ENCODE results near the gene LRRC51. TPM values are rescaled to one million over a fixed set of nuclear protein-coding genes. Genes with fewer than 3 reads are reported as not detected.

Gene LRRC51
- polyA plus RNA-seq, 6 donors from 2014 or later = 1.6 to 6.2 (median 3.2) TPM

DNA sequence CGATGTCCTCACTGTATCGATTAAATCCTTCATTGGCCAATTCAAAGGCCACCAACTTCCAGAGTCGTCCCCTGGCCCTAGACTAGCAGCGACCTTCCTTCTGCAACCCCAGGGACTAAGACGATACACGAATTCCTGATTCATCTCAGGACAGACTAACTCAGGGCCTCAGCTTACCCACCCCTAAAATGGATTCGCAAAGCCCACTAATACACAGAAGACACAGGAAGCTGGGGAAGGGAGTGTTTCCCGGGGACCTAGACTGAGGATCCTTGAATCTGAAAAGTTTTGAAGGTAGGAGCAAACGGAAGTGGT lies 21.9 kb downstream of the LRRC51 start:
- ATAC-seq (ENCODE audit: low read depth in 2 of 2) (peak in 1 of 2 donors; percentile 1), DNase-seq (no peak)
- peaks cover 0 to 3% (median 0%) of the 10 kb centered on the region in 7 donors for H3K9me3 Mint-ChIP-seq
- H3K27ac Mint-ChIP-seq = peak overlapping the region; percentile 91 to 98 (median 96)
- no peaks in the 10 kb centered on the region for H3K27me3 Mint-ChIP-seq
- peak overlapping the region; percentile 78 to 97 (median 94) for H3K4me3 Mint-ChIP-seq
- H3K36me3 Mint-ChIP-seq = peaks cover 5 to 7% of the 10 kb centered on the region in 2 donors
- peaks cover 43 to 55% (median 48%) of the 10 kb centered on the region in 3 donors for H3K4me1 Mint-ChIP-seq

DNA sequence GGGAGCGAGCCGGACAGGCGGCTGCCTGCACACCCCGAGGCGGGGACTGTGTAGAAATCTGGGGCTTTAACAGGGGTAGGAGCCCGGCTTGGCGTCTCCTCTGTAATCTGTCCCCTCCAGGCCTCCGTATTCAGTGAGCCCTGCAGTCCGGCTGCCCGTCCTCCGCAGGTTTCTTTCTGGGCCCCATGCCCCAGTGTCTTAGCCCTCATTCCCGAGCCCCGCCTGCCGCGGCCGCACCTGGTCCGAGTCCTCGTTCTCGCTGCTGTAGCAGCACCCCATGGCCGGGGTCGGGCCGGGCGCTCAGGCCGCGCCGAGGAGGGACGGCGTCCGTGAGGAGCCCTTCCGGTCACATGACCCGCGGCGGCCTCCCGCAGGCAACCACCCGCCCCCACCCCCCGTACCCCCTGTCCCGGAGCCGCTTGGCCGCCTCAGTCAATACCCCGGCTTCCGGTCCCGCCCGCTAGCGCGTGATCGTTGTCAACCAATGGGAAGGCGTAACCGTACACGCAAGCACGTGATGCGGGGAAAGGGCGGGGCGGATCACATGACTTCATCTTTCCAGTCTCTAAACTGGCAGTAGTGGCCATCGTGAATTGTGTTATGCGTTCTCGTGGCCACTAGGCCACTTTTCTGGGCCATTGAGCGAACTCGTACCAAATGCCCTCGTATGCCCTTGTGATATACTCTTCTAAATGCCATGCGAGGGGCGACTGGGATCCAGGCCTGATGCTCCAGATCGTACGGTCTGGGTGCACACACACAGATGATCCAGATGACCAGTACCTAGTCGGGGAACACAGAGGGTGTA lies 22.5 kb downstream of the LRRC51 start, which contains the start of gene LAMTOR1:
LAMTOR1 (minus strand) TSS at position 352 of the 808 bp plus-strand sequence; CDS start at position 279, 73 bp downstream.
- Mint-ChIP-seq H3K36me3 (peaks cover 1 to 5% of the 10 kb centered on the region in 2 donors), H3K4me1 (peaks cover 38 to 50% (median 45%) of the 10 kb centered on the region in 3 donors), H3K4me3 (peak within 1 kb of the TSS; percentile 78 to 97 (median 94)), H3K27ac (peak within 1 kb of the TSS; percentile 91 to 98 (median 98)), H3K27me3 (no peaks in the 10 kb centered on the region), H3K9me3 (peaks cover 0 to 3% (median 0%) of the 10 kb centered on the region in 7 donors)
- DNase-seq (peak; percentile 97), ATAC-seq (ENCODE audit: low read depth in 2 of 2) (peak; percentile 98)

- H3K9me3 Mint-ChIP-seq = peaks cover 0 to 3% (median 0%) of the 10 kb centered on the region in 7 donors
These were observed 23.1 kb downstream of the LRRC51 start for GRCh38 chr11:72103754-72104167.

DNA sequence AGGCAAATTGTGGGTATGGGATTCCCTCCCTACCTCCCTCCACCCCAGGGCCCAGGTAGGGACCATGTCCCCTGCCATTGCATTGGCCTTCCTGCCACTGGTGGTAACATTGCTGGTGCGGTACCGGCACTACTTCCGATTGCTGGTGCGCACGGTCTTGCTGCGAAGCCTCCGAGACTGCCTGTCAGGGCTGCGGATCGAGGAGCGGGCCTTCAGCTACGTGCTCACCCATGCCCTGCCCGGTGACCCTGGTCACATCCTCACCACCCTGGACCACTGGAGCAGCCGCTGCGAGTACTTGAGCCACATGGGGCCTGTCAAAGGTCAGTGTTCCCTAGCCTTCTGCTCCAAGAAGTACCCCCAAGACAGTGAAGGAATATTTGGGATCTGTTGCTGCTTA lies 25.2 kb downstream of the LRRC51 start, which contains the start of gene TOMT:
TOMT (plus strand) TSS at position 37 of the 400 bp plus-strand sequence; CDS start at position 65, 28 bp downstream.
- H3K4me1 Mint-ChIP-seq = peaks cover 34 to 48% (median 39%) of the 10 kb centered on the region in 3 donors
- no peak for ATAC-seq (ENCODE audit: low read depth in 2 of 2)
- H3K4me3 Mint-ChIP-seq = peak within 1 kb of the TSS in 4 of 8 donors; percentile 6 to 91 (median 46)
- peaks cover 0 to 3% (median 0%) of the 10 kb centered on the region in 7 donors for H3K9me3 Mint-ChIP-seq
- H3K27me3 Mint-ChIP-seq = no peaks in the 10 kb centered on the region
- DNase-seq = no peak
- H3K36me3 Mint-ChIP-seq = peaks cover 5 to 8% of the 10 kb centered on the region in 2 donors
- peak within 1 kb of the TSS in 4 of 6 donors; percentile 49 to 91 (median 80) for H3K27ac Mint-ChIP-seq

More at GRCh38 chr11:72103754-72104167, 23.1 kb downstream of the LRRC51 start:
- ATAC-seq (ENCODE audit: low read depth in 2 of 2) (no peak), DNase-seq (no peak)
- peaks cover 0 to 5% of the 10 kb centered on the region in 2 donors for H3K36me3 Mint-ChIP-seq
- no peaks in the 10 kb centered on the region for H3K27me3 Mint-ChIP-seq
- H3K4me1 Mint-ChIP-seq = peaks cover 38 to 49% (median 45%) of the 10 kb centered on the region in 3 donors
- peak overlapping the region; percentile 91 to 98 (median 98) for H3K27ac Mint-ChIP-seq
- H3K4me3 Mint-ChIP-seq = peak overlapping the region; percentile 78 to 97 (median 94)

GRCh38 chr11:72111300-72112142 lies 30.9 kb downstream of the LRRC51 start:
- peak overlapping the region; percentile 98 to 100 (median 98) for H3K27ac Mint-ChIP-seq
- no peak for ATAC-seq (ENCODE audit: low read depth in 2 of 2)
- peaks cover 5 to 19% of the 10 kb centered on the region in 2 donors for H3K36me3 Mint-ChIP-seq
- no peak for DNase-seq
- peaks cover 0 to 7% (median 0%) of the 10 kb centered on the region in 7 donors for H3K9me3 Mint-ChIP-seq
- H3K4me3 Mint-ChIP-seq = peak overlapping the region; percentile 89 to 100 (median 96)
- H3K27me3 Mint-ChIP-seq = peaks cover 12 to 15% (median 13%) of the 10 kb centered on the region in 3 donors
- peaks cover 31 to 35% (median 31%) of the 10 kb centered on the region in 3 donors for H3K4me1 Mint-ChIP-seq

DNA sequence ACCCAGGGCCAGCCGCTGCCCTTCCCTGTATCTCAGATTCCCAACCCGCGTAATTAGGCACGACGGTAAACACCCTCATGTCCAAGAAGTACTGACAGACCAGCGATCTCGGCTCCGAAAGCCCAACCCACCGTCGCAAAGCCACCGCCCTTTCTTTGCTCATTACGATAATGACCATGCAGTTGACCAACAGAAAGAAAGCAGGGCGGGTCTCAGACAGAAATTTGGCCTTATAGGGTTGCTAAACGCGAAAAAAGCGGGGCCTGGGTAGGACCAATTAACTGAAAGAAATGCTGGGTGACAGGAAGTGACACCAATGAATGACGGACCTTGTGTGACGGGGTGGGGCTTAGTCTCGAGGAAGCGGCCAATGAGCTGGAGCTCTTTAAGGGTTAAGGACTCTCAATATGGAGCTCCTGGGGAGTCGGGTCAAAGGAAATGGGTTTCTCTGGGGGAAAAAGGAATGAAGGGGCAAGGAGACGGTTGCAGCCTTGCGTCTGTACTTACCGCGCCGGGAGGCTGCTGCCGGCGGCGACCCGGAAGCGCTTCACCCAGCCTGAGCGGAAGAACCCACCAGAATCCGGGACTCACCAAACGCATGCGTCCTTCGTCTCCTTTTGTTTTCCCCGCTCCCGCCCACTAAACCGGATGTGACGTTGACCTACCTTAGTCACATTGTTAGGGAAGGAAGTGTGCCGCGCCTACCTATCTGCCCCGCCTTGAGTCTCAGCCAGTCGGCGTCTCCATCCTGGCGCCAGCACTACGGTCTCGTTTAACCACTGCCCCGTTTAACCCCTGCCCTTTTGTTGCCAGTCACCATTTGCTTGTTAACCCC lies 31.7 kb downstream of the LRRC51 start, which contains the start of gene ANAPC15:
ANAPC15 (minus strand) TSS at position 553 of the 835 bp plus-strand sequence. CDS start 1,419 bp downstream, outside the sequence.
- Mint-ChIP-seq H3K27me3 (peaks cover 15 to 24% (median 21%) of the 10 kb centered on the region in 3 donors), H3K9me3 (peaks cover 0 to 7% (median 0%) of the 10 kb centered on the region in 7 donors), H3K36me3 (peaks cover 2 to 19% of the 10 kb centered on the region in 2 donors), H3K27ac (peak within 1 kb of the TSS; percentile 98 to 100 (median 98)), H3K4me1 (peaks cover 31 to 33% (median 31%) of the 10 kb centered on the region in 3 donors), H3K4me3 (peak within 1 kb of the TSS; percentile 89 to 100 (median 96))
- ATAC-seq (ENCODE audit: low read depth in 2 of 2) (peak; percentile 85), DNase-seq (peak; percentile 99)

- DNase-seq = no peak
- Mint-ChIP-seq H3K27ac (peak overlapping the region; percentile 98 to 100 (median 98)), H3K27me3 (peaks cover 16 to 29% (median 29%) of the 10 kb centered on the region in 3 donors), H3K4me3 (peak overlapping the region; percentile 89 to 100 (median 96)), H3K36me3 (peaks cover 0 to 19% of the 10 kb centered on the region in 2 donors), H3K9me3 (peaks cover 0 to 7% (median 0%) of the 10 kb centered on the region in 7 donors), H3K4me1 (peaks cover 29 to 31% (median 29%) of the 10 kb centered on the region in 3 donors)
- peak; percentile 1 to 2 for ATAC-seq (ENCODE audit: low read depth in 2 of 2)
These were observed 32.5 kb downstream of the LRRC51 start for GRCh38 chr11:72112978-72113808.

DNA sequence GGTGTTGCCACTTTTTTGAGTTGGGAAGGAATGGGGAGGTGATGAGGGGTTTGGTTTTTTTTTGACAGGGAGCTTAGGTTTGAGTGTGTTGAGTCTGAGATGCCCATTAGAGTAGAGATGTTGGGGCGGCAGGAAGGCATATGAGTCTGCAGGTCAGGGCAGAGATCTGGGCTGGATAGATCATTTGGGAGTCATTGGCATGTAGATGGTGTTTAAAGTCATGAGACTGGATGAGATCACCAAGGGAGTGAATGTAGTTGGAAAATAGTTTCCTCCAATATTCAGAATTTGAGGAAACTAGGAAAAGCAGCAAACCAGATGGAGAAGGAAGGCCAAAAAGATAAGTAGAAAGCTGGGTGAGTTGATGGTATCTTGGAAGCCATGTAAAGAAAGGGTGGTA lies 33.9 kb downstream of the LRRC51 start:
- no peak for DNase-seq
- Mint-ChIP-seq H3K27ac (peak overlapping the region in 4 of 6 donors; percentile 25 to 98 (median 75)), H3K4me3 (peak overlapping the region in 1 of 8 donors; percentile 31)

GRCh38 chr11:72116019-72116755 lies 35.5 kb downstream of the LRRC51 start:
- Mint-ChIP-seq H3K4me3 (peak overlapping the region in 1 of 8 donors; percentile 47), H3K36me3 (peaks cover 5 to 12% of the 10 kb centered on the region in 2 donors), H3K27ac (peak overlapping the region in 1 of 6 donors; percentile 11), H3K27me3 (peaks cover 23 to 54% (median 47%) of the 10 kb centered on the region in 3 donors), H3K4me1 (peaks cover 19 to 24% (median 21%) of the 10 kb centered on the region in 3 donors), H3K9me3 (peaks cover 0 to 7% (median 0%) of the 10 kb centered on the region in 7 donors)
- DNase-seq (no peak), ATAC-seq (ENCODE audit: low read depth in 2 of 2) (no peak)

More for the DNA sequence above, 33.9 kb downstream of the LRRC51 start:
- Mint-ChIP-seq H3K9me3 (peaks cover 0 to 7% (median 0%) of the 10 kb centered on the region in 7 donors), H3K36me3 (peaks cover 0 to 19% of the 10 kb centered on the region in 2 donors), H3K27me3 (peaks cover 20 to 41% (median 40%) of the 10 kb centered on the region in 3 donors), H3K4me1 (peaks cover 29 to 31% (median 29%) of the 10 kb centered on the region in 3 donors)
- ATAC-seq (ENCODE audit: low read depth in 2 of 2) = no peak

- no peak overlapping the region for H3K27ac Mint-ChIP-seq
- DNase-seq = no peak
These were observed 38.5 kb downstream of the LRRC51 start for GRCh38 chr11:72119198-72119597.

More at GRCh38 chr11:72119198-72119597, 38.5 kb downstream of the LRRC51 start:
- peaks cover 35 to 75% (median 59%) of the 10 kb centered on the region in 3 donors for H3K27me3 Mint-ChIP-seq
- H3K36me3 Mint-ChIP-seq = peaks cover 5 to 8% of the 10 kb centered on the region in 2 donors
- peaks cover 0 to 4% (median under 1%) of the 10 kb centered on the region in 7 donors for H3K9me3 Mint-ChIP-seq
- H3K4me3 Mint-ChIP-seq = peak overlapping the region in 1 of 8 donors; percentile 37
- H3K4me1 Mint-ChIP-seq = no peaks in the 10 kb centered on the region
- no peak for ATAC-seq (ENCODE audit: low read depth in 2 of 2)
